Calu3 (cell line): ENCODE results near the gene MRPL36. TPM values are rescaled to one million over a fixed set of nuclear protein-coding genes. Genes with fewer than 3 reads are reported as not detected.
"Not testable (repeated sequence)": the region's sequence is repeated elsewhere in the genome, so short reads cannot be mapped to it uniquely, and the experiment has no call there.

Experiments
- BruUV-seq: library from RNA; stranded (reverse); fragments of 400-500 nt; replicated peaks from 2 replicates; lab custom pipeline; 2021; lab: Mats Ljungman, UMichigan
- CTCF ChIA-PET: fragments of 300-600 bp; sonication (Branson Sonifier 250); formaldehyde crosslinking; loops from one replicate; lab custom pipeline; 2022; ENCODE audit warnings: antibody characterized with exemption; lab: Charles Lee
- DNase-seq: peaks from one replicate; pipeline ENCODE4 v3.0.0; 2022
- H3K27ac Mint-ChIP-seq: one replicate; pipeline ENCODE4 v1.8.0; 2022; ENCODE audit warnings: mixed read lengths; ENCODE audit not compliant: unreplicated experiment
- H3K27me3 Mint-ChIP-seq: one replicate; pipeline ENCODE4 v1.8.0; 2022; ENCODE audit warnings: mixed read lengths; ENCODE audit not compliant: unreplicated experiment
- H3K36me3 Mint-ChIP-seq: one replicate; pipeline ENCODE4 v1.8.0; 2022; ENCODE audit warnings: mild to moderate bottlenecking, moderate library complexity, mixed read lengths; ENCODE audit not compliant: insufficient read depth, unreplicated experiment
- H3K4me1 Mint-ChIP-seq: one replicate; pipeline ENCODE4 v1.8.0; 2022; ENCODE audit warnings: mild to moderate bottlenecking, low read depth, mixed read lengths; ENCODE audit not compliant: unreplicated experiment
- H3K4me3 Mint-ChIP-seq: one replicate; pipeline ENCODE4 v1.8.0; 2022; ENCODE audit warnings: mild to moderate bottlenecking, low read depth, moderate library complexity, mixed read lengths; ENCODE audit not compliant: unreplicated experiment
- H3K9me3 Mint-ChIP-seq: one replicate; pipeline ENCODE4 v1.8.0; 2022; ENCODE audit warnings: low read depth, mixed read lengths; ENCODE audit not compliant: unreplicated experiment
- intact Hi-C: fragments of 100-400 bp; cut with micrococcal nuclease; formaldehyde crosslinking; loops from one replicate; pipeline ENCODE4 v1.10.0; 2022; ENCODE audit not compliant: unreplicated experiment
- total RNA-seq: library from RNA; stranded (reverse); gene quantifications from 2 replicates; pipeline ENCODE4 v1.2.3, GENCODE V29; 2022
- TF ChIP-seq, protein P1 (sequence below): fragments of 200-600 bp; IDR thresholded peaks from one replicate; pipeline ENCODE4 v1.8.0; 2022; ENCODE audit warnings: antibody characterized with exemption; ENCODE audit not compliant: unreplicated experiment

Gene MRPL36
- total RNA-seq, 1 experiment from 2014 or later, result 55.5 TPM

DNA sequence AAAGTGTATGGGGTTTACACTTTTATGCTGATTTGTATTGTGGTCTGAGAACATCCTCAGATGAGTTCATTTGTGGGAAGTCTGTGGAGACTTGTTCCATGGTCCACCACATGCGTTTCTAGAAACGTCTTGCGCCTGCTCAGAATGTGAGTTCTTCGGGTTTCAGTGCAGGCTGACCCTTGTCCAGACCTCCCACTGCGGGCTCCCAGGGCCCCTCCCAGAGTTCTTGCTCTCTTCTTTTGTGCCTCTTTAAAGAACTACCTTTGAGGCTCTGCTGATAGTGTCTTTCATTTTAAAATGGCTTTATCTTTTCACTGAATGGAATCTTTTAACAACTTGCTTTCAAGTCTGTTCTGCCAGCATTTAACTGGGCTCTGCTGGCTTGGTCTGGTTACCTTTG is 19.1 kb upstream of the MRPL36 start:
- DNase-seq, result no peak
- no peaks in the 10 kb centered on the region for H3K27me3 Mint-ChIP-seq
- H3K36me3 Mint-ChIP-seq, result peaks cover 45% of the 10 kb centered on the region
- no peaks in the 10 kb centered on the region for H3K4me1 Mint-ChIP-seq
- no peak overlapping the region for H3K27ac Mint-ChIP-seq
- no TSS peak for BruUV-seq
- TF ChIP-seq, protein P1, sequence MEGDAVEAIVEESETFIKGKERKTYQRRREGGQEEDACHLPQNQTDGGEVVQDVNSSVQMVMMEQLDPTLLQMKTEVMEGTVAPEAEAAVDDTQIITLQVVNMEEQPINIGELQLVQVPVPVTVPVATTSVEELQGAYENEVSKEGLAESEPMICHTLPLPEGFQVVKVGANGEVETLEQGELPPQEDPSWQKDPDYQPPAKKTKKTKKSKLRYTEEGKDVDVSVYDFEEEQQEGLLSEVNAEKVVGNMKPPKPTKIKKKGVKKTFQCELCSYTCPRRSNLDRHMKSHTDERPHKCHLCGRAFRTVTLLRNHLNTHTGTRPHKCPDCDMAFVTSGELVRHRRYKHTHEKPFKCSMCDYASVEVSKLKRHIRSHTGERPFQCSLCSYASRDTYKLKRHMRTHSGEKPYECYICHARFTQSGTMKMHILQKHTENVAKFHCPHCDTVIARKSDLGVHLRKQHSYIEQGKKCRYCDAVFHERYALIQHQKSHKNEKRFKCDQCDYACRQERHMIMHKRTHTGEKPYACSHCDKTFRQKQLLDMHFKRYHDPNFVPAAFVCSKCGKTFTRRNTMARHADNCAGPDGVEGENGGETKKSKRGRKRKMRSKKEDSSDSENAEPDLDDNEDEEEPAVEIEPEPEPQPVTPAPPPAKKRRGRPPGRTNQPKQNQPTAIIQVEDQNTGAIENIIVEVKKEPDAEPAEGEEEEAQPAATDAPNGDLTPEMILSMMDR, result no peak
- CTCF ChIA-PET, result no interaction called here
- intact Hi-C loops, result no loop called here
- peaks cover 6% of the 10 kb centered on the region for H3K9me3 Mint-ChIP-seq
- H3K4me3 Mint-ChIP-seq, result no peak overlapping the region

DNA sequence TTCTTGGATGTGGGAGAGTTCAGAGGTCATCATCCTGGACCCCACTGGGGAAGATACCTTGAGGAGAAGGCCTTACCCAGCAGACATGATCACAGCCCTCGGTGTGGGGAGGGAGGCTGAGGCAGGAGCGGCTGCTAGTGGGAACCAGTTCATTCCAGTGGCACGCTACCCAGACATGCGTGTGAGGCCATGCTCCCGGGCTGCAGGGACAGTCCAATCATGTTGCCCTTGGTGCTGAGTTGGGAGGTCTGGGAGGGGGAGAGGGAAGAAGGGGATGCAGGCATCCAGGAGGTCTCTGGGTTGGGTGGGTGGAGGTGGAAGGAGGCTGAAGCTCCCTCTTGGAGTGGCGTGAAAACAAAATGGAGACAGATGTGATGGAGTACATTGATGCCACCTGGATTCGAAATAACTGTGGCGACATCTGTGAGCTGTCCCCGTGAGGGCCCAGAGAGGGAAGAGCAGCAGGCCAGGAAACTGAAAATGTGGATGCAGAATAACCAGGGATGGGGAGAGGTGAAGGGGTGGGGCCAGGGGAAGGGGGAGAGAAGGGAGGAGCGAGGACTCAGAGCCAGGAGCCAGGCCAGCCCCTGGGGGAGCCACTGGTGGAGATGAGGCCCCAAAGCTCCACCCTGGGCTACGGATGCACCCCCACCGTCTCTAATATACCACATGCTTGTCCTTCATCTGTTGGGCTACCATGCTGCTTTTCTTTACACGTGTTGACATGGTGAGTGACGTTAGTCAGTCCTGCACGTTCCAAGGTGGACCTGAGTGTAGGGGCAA is 17.8 kb upstream of the MRPL36 start:
- CTCF ChIA-PET, result no interaction called here
- DNase-seq, result no peak
- Mint-ChIP-seq H3K27me3 (no peaks in the 10 kb centered on the region), H3K36me3 (peaks cover 43% of the 10 kb centered on the region), H3K27ac (no peak overlapping the region), H3K4me1 (no peaks in the 10 kb centered on the region), H3K4me3 (no peak overlapping the region), H3K9me3 (peaks cover 6% of the 10 kb centered on the region)
- TF ChIP-seq, protein P1, result no peak
- intact Hi-C loops, result no loop called here
- no TSS peak for BruUV-seq

DNA sequence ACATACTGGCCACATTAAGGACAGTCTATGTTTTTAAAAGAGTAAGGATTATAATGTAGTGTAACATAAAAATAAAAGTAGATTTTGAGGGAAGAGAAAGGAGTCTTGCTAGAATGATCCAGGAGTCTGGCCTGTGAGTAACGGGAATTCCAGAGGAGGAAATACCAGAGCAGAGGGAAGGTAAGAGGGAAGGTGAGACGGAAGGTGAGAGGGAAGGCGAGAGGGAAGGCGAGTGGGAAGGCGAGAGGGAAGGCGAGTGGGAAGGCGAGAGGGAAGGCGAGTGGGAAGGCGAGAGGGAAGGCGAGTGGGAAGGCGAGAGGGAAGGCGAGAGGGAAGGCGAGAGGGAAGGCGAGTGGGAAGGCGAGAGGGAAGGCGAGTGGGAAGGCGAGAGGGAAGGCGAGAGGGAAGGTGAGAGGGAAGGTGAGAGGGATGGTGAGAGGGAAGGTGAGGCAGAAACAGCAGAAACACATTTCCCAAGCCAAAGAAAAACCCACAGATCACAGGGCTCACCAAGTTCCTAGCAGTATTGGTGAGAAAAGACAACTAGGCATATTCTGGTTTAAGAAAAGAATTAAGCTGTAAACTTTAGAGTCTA is 17.0 kb upstream of the MRPL36 start:
- H3K27ac Mint-ChIP-seq, DNase-seq, intact Hi-C loops, H3K4me3 Mint-ChIP-seq, H3K4me1 Mint-ChIP-seq, H3K27me3 Mint-ChIP-seq, CTCF ChIA-PET, H3K9me3 Mint-ChIP-seq, BruUV-seq: not testable (repeated sequence)
- peaks cover 40% of the 10 kb centered on the region for H3K36me3 Mint-ChIP-seq

DNA sequence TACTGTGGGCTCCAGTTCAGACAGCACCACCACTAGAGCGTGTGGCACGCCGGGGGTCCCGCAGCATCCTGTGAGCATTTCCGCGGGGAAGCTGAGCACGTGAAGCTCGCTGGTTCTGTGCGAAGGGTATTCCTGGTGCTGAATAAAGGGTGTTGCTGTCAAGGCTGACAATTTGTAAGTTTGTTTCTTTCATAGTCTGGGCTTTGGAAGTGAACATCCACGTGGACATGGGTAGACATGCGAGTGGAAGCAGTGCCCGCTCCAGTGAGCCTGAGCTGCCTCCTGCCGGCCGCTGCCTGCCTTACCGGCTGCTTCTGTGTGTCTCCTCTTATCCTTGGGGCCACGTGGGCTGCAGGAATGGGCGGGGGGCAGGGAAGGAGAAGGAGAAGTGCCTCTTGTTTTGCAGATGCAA is 16.2 kb upstream of the MRPL36 start:
- Mint-ChIP-seq H3K27me3 (no peaks in the 10 kb centered on the region), H3K36me3 (peaks cover 38% of the 10 kb centered on the region), H3K4me1 (no peaks in the 10 kb centered on the region), H3K4me3 (no peak overlapping the region), H3K9me3 (no peaks in the 10 kb centered on the region), H3K27ac (no peak overlapping the region)
- TF ChIP-seq, protein P1, result no peak
- no TSS peak for BruUV-seq
- CTCF ChIA-PET, result no interaction called here
- intact Hi-C loops, result no loop called here
- DNase-seq, result no peak
